ENCODE data around the gene TYK2. TPM values are rescaled to one million over a fixed set of nuclear protein-coding genes. Genes with fewer than 3 reads are reported as not detected.
A peak's percentile ranks its signal among the peaks of the same experiment; 100 is the strongest.

Gene TYK2
- total and polyA plus RNA-seq, 9 of the 15 experiments (the other 6 are each of a cell fraction or from before 2014, with no cell fraction given) = 15.0 to 182 (median 85.9) TPM

- in situ Hi-C loops (cut with MboI) (no loop called here), intact Hi-C loops (cut with micrococcal nuclease) (loop anchor here (2.0 kb wide), 2 partner anchors 45 to 53 kb away; partner anchors contain the start of gene TYK2)
- no peaks in the 10 kb centered on the region for H3K9me1 ChIP-seq (ENCODE audit: control insufficient read depth, insufficient read depth, low read length)
- peaks cover 17% of the 10 kb centered on the region for H3K36me3 ChIP-seq (ENCODE audit: control insufficient read depth, insufficient read depth, low read length)
- no peaks in the 10 kb centered on the region for H3K27me3 ChIP-seq (ENCODE audit: control insufficient read depth in 2 of 2, insufficient read depth in 2 of 2, low read length in 2 of 2)
- peak overlapping the region; percentile 92 for H3K4me2 ChIP-seq (ENCODE audit: insufficient read depth, low read length)
- peaks cover 15 to 44% of the 10 kb centered on the region in 2 experiments; a peak in 4 of 5 replicates for H3K4me1 ChIP-seq (replicated peaks in 1 of 2; ENCODE audit: control insufficient read depth in 2 of 2, insufficient read depth in 2 of 2, low read length in 2 of 2)
- H4K20me1 ChIP-seq (replicated peaks; ENCODE audit: control insufficient read depth, insufficient read depth, low read length) = peaks cover 10% of the 10 kb centered on the region; the same call in 1 of the 2 replicates
- H3K27ac ChIP-seq (ENCODE audit: extremely low read depth, low read depth, low read length) = peak overlapping the region; percentile 45; the same call in 2 of the 3 replicates
- peak overlapping the region; percentile 81 for H2AFZ ChIP-seq (ENCODE audit: low read depth, low read length)
- peak overlapping the region; percentile 51 to 99 for H3K9ac ChIP-seq (ENCODE audit: insufficient read depth in 1 of 2, low read depth in 2 of 2, low read length in 2 of 2)
- H3K79me2 ChIP-seq (ENCODE audit: control insufficient read depth, insufficient read depth, low read length) = peaks cover 49% of the 10 kb centered on the region
- ATAC-seq (no peak), DNase-seq (ENCODE audit: extremely low read depth in 1 of 4, low spot score in 3 of 4) (no peak), FAIRE-seq (no peak)
- WGBS (ENCODE audit: insufficient coverage, low coverage, missing lambda C conversion rate) = 51% methylated on average over 21 of the region's 26 CpGs
- peak overlapping the region; percentile 93 for H3K4me3 ChIP-seq
- ChIA-PET POLR2A (interaction anchor here (0.5 to 3.9 kb wide), 6 partner anchors 9 to 46 kb away, joined by 3 to 29 read pairs (median 9); partner anchors contain the start of genes ICAM5 and TYK2), CTCF (ENCODE audit: low intra/inter-chr PET ratio) (no interaction called here)
- H3K9me3 ChIP-seq (replicated peaks; ENCODE audit: control insufficient read depth, insufficient read depth, low read depth, low read length) = no peaks in the 10 kb centered on the region
- BruUV-seq (replicated peaks) = no TSS peak
- TF ChIP-seq TCF7 (IDR thresholded peaks at IDR 0.05; ENCODE audit: borderline replicate concordance) (no peak), ZNF584 (CRISPR knock-in tag; IDR thresholded peaks at IDR 0.05; ENCODE audit: low read depth) (no peak), SRSF9 (IDR thresholded peaks at IDR 0.05; ENCODE audit: borderline replicate concordance, low read depth, low read length) (no peak), PATZ1 (CRISPR knock-in tag; IDR thresholded peaks at IDR 0.05; ENCODE audit: borderline replicate concordance) (no peak), ZNF263 (CRISPR knock-in tag; IDR thresholded peaks at IDR 0.05; ENCODE audit: borderline replicate concordance) (peak; percentile 14; the same call in 1 of the 2 replicates), ZNF121 (CRISPR knock-in tag; conservative IDR thresholded peaks at IDR 0.05) (0 out of 2 replicates have a peak, but pooled peaks have one; percentile 15), ZNF12 (CRISPR knock-in tag; IDR thresholded peaks at IDR 0.05) (0 out of 2 replicates have a peak, but pooled peaks have one; percentile 26), SLC30A9 (CRISPR knock-in tag; IDR thresholded peaks at IDR 0.05) (no peak), ZNF398 (CRISPR knock-in tag; IDR thresholded peaks at IDR 0.05) (no peak), TRIM25 (IDR thresholded peaks at IDR 0.05; ENCODE audit: borderline replicate concordance) (no peak), ZNF696 (CRISPR knock-in tag; conservative IDR thresholded peaks at IDR 0.05) (no peak), HNRNPUL1 (IDR thresholded peaks at IDR 0.05; ENCODE audit: low read length) (no peak), ZFP30 (CRISPR knock-in tag; IDR thresholded peaks at IDR 0.05; ENCODE audit: borderline replicate concordance) (no peak), GABPA (tag; conservative IDR thresholded peaks at IDR 0.05; ENCODE audit: low read depth) (no peak)
Measured at GRCh38 chr19:10335352-10335985, 44.9 kb downstream of the TYK2 start.

Measured in K562 (cell line).